A549 (cell line): ENCODE results near the gene LRRC1. TPM values are rescaled to one million over a fixed set of nuclear protein-coding genes. Genes with fewer than 3 reads are reported as not detected.

Experiments
- ATAC-seq, 2 experiments: fragments of 200-7000 bp in 1 of 2; fragments of >200 bp in 1 of 2; cut with Nextera tagmentation in 1 of 2; cut with Tn5 transposase in 1 of 2; 3 replicates each; pipeline versions ENCODE4 v1.8.0 to v1.9.1; 2018 to 2020; ENCODE audit warnings: mild to moderate bottlenecking in 1 of 2, moderate library complexity in 1 of 2
- CTCF ChIA-PET: fragments of 300-600 bp; sonication (Branson Sonifier 250); formaldehyde crosslinking; extraction: SDS; loops from one replicate; lab custom pipeline; 2021; ENCODE audit warnings: antibody characterized with exemption, inconsistent platforms; lab: Yijun Ruan, JAX
- POLR2A ChIA-PET: fragments of 350-600 bp; formaldehyde crosslinking; extraction: SDS; loops from one replicate; lab custom pipeline; 2021; ENCODE audit warnings: antibody characterized with exemption, inconsistent platforms; lab: Yijun Ruan, JAX
- DNase-seq, 2 experiments: peaks; one replicate each; pipeline versions ENCODE4 v3.0.0 to v3.0.0-alpha.2; 2011 to 2016; ENCODE audit warnings: low read depth in 1 of 2, low spot score in 1 of 2
- FAIRE-seq: peaks from 2 replicates; lab custom pipeline; 2011; peaks lifted over from hg19 to GRCh38; lab: Jason Lieb, UNC
- H3K27ac ChIP-seq, 2 experiments: fragments of >200 bp; sonication (Bioruptor Twin); formaldehyde crosslinking; 3 replicates each; pipeline ENCODE4 v1.5.1; 2016 to 2017
- H3K4me1 ChIP-seq: fragments of >200 bp; sonication (Bioruptor Twin); formaldehyde crosslinking; 3 replicates; pipeline ENCODE4 v1.6.1; 2016
- H3K4me2 ChIP-seq: fragments of >200 bp; sonication (Bioruptor Twin); formaldehyde crosslinking; 3 replicates; pipeline ENCODE4 v1.6.1; 2016
- H3K4me3 ChIP-seq: fragments of >200 bp; sonication (Bioruptor Twin); formaldehyde crosslinking; 3 replicates; pipeline ENCODE4 v1.5.1; 2016
- H3K9me3 ChIP-seq: fragments of >200 bp; sonication (Bioruptor Twin); formaldehyde crosslinking; 3 replicates; pipeline ENCODE4 v1.6.1; 2016
- BCL3 ChIP-seq: fragments of >200 bp; sonication (Bioruptor Twin); formaldehyde crosslinking; IDR thresholded peaks from 3 replicates; pipeline ENCODE4 v1.6.1; 2016
- CHD2 ChIP-seq: fragments of 150-350 bp; IDR thresholded peaks from 2 replicates; pipeline ENCODE4 v1.6.1; 2014; ENCODE audit warnings: low read length; ENCODE audit not compliant: partially characterized antibody
- CHD4 ChIP-seq: fragments of 200-600 bp; sonication (generic); IDR thresholded peaks from 2 replicates; pipeline ENCODE4 v1.6.1; 2016; ENCODE audit warnings: antibody characterized with exemption, mild to moderate bottlenecking, borderline replicate concordance
- FOSL2 ChIP-seq, 2 experiments: fragments of 450-650 bp in 1 of 2; fragments of >200 bp in 1 of 2; sonication (Bioruptor Twin) in 1 of 2; formaldehyde crosslinking; IDR thresholded peaks; 2 replicates each; pipeline versions ENCODE4 v1.5.0 to v1.6.1; 2016 to 2020; ENCODE audit warnings: mild to moderate bottlenecking in 1 of 2, moderate library complexity in 1 of 2
- GATA3 ChIP-seq: IDR thresholded peaks from 2 replicates; pipeline ENCODE4 v1.6.1; 2012; ENCODE audit warnings: borderline replicate concordance
- HEYL ChIP-seq: fragments of 250-450 bp; sonication (Bioruptor Pico); IDR thresholded peaks from 2 replicates; pipeline ENCODE4 v1.8.0; 2021; ENCODE audit warnings: mild to moderate bottlenecking, moderate library complexity
- JUN ChIP-seq, 2 experiments: fragments of >200 bp; sonication (Bioruptor Twin); formaldehyde crosslinking; IDR thresholded peaks; 2 replicates in 1 of 2; 3 replicates in 1 of 2; pipeline ENCODE4 v1.6.1; 2016 to 2017
- MAX ChIP-seq: IDR thresholded peaks from 2 replicates; pipeline ENCODE4 v1.6.1; 2012
- MYC ChIP-seq: IDR thresholded peaks from 2 replicates; pipeline ENCODE4 v1.6.1; 2012; ENCODE audit warnings: mild to moderate bottlenecking, inconsistent platforms, low read length, improper control_type of control experiment, borderline replicate concordance
- PHF8 ChIP-seq: fragments of 200-600 bp; sonication (generic); IDR thresholded peaks from 2 replicates; pipeline ENCODE4 v1.6.1; 2016; ENCODE audit warnings: low read depth, mild to moderate bottlenecking, antibody characterized with exemption, moderate library complexity, borderline replicate concordance
- POLR2A ChIP-seq: IDR thresholded peaks from 2 replicates; pipeline ENCODE4 v1.6.1; 2012; ENCODE audit warnings: mild to moderate bottlenecking, low read length
- RAD21 ChIP-seq, 2 experiments: fragments of >200 bp in 1 of 2; sonication (Bioruptor Twin) in 1 of 2; formaldehyde crosslinking in 1 of 2; IDR thresholded peaks in 1 of 2; conservative IDR thresholded peaks in 1 of 2; 2 replicates in 1 of 2; 3 replicates in 1 of 2; pipeline ENCODE4 v1.6.1; 2012 to 2018; ENCODE audit warnings: inconsistent platforms in 1 of 2
- SMC3 ChIP-seq: fragments of >200 bp; sonication (Bioruptor Twin); formaldehyde crosslinking; IDR thresholded peaks from 3 replicates; pipeline ENCODE4 v1.6.1; 2018; ENCODE audit warnings: inconsistent platforms
- SREBF2 ChIP-seq: fragments of 450-650 bp; IDR thresholded peaks from 2 replicates; pipeline ENCODE4 v1.6.1; 2014; ENCODE audit warnings: mild to moderate bottlenecking, moderate library complexity
- USF2 ChIP-seq: fragments of 450-650 bp; IDR thresholded peaks from 2 replicates; pipeline ENCODE4 v1.6.1; 2014; ENCODE audit warnings: antibody characterized with exemption
- ZC3H11A ChIP-seq: fragments of 450-650 bp; IDR thresholded peaks from 2 replicates; pipeline ENCODE4 v1.6.1; 2014; ENCODE audit warnings: antibody characterized with exemption, mild to moderate bottlenecking
- WGBS: methylation state at CpG from one replicate; pipeline ENCODE4 v1.1.6; 2017; ENCODE audit errors: missing lambda C conversion rate; 5-methylcytosine and 5-hydroxymethylcytosine counted together
- polyA minus RNA-seq: library from RNA; depleted of rRNA, polyadenylated mRNA; stranded (reverse); fragments of >200 nt; gene quantifications from 2 replicates; pipeline ENCODE4 v1.2.3, GENCODE V29; 2011; rRNA and poly(A)+ RNA removed
- polyA plus RNA-seq, 4 experiments: library from polyadenylated mRNA; depleted of rRNA in 3 of 4; stranded (reverse); fragments of >200 nt; fragmentation: RNase III in 1 of 4; extraction: RNeasy Plus Mini Kit Qiagen cat#74134 plus additional on column Dnase treatment in 1 of 4; gene quantifications; 2 replicates in 3 of 4; 3 replicates in 1 of 4; pipeline ENCODE4 v1.2.3, GENCODE V29; 2011 to 2017
- TF ChIP-seq, protein P1 (sequence below): fragments of >200 bp; sonication (Bioruptor Twin); formaldehyde crosslinking; IDR thresholded peaks from 3 replicates; pipeline ENCODE4 v1.5.1; 2016
- TF ChIP-seq, protein P2 (sequence below): fragments of >200 bp; sonication (Bioruptor Twin); formaldehyde crosslinking; IDR thresholded peaks from 2 replicates; pipeline ENCODE4 v1.6.1; 2016
- TF ChIP-seq, protein P3 (sequence below): IDR thresholded peaks from 2 replicates; pipeline ENCODE4 v1.6.1; 2012; ENCODE audit warnings: low read depth, borderline replicate concordance
- TF ChIP-seq, protein P4 (sequence below): fragments of 200-600 bp; sonication (generic); IDR thresholded peaks from 2 replicates; pipeline ENCODE4 v1.6.1; 2016; ENCODE audit warnings: antibody characterized with exemption, mild to moderate bottlenecking, moderate library complexity

Gene LRRC1
- polyA plus RNA-seq (2011; rRNA removed) = 7.3 and 8.0 TPM in 2 replicates
- 3.5 and 4.3 TPM in 2 replicates for polyA plus RNA-seq (2012; cell fraction: cytosol; rRNA removed)
- polyA plus RNA-seq (2012; cell fraction: nucleus; rRNA removed) = 4.0 and 5.1 TPM in 2 replicates
- 4.8 to 5.3 TPM (median 5.2 TPM) in 3 replicates for polyA plus RNA-seq (2017; fragmentation: RNase III; extraction: RNeasy Plus Mini Kit Qiagen cat#74134 plus additional on column Dnase treatment)
- 4.9 and 5.0 TPM in 2 replicates for polyA minus RNA-seq

DNA sequence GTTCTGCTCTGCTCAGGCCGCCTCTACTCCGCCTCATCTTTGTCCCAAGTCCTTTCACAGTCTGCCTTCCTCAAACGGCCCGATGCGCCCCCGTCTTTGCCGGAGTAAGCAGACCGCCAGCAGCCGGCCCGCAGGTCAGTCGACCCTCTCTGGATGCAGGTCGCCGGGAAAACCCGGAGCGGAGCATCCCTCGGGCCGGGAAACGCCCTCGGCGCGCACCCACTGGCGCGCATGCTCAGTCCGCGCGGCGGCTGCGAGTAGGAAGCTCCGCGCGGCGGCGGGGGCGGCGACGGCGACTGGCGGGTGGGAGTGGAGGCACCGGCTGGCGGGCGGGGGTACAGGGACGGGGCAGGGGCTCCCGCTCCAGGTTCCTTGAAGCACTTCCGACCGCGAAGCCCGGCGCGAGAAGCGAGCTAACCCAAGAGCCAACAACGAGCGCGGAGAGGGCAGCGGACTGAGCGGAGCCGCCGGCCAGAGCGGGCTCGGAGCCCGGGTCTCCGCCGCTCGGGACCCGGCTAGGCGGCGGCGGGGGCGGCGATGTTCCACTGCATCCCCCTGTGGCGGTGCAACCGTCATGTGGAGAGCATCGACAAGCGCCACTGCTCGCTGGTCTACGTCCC is at the start of gene LRRC1:
TSS of gene LRRC1 (plus strand) at position 286 of the 620 bp plus-strand sequence. CDS start at position 538, 252 bp downstream.
- Histone ChIP-seq H3K4me2 (peak within 1 kb of the TSS; percentile 95), H3K4me1 (peaks cover 18% of the 10 kb centered on the region; the same call in 2 of the 3 replicates), H3K4me3 (peak within 1 kb of the TSS; percentile 88), H3K27ac (peak within 1 kb of the TSS; percentile 95 to 97), H3K9me3 (no peaks in the 10 kb centered on the region)
- peak; percentile 78 to 84 for ATAC-seq
- FAIRE-seq = no peak
- ChIA-PET POLR2A (interaction anchor here (0.6 to 3.3 kb wide), 14 partner anchors 11 to 298 kb away, joined by 3 to 33 read pairs (median 4); no protein-coding TSS in a partner anchor), CTCF (interaction anchor here (0.6 to 6.3 kb wide), 7 partner anchors 9 to 636 kb away, joined by 3 to 50 read pairs (median 4); no protein-coding TSS in a partner anchor)
- TF ChIP-seq SMC3 = no peak
- TF ChIP-seq, protein P1, sequence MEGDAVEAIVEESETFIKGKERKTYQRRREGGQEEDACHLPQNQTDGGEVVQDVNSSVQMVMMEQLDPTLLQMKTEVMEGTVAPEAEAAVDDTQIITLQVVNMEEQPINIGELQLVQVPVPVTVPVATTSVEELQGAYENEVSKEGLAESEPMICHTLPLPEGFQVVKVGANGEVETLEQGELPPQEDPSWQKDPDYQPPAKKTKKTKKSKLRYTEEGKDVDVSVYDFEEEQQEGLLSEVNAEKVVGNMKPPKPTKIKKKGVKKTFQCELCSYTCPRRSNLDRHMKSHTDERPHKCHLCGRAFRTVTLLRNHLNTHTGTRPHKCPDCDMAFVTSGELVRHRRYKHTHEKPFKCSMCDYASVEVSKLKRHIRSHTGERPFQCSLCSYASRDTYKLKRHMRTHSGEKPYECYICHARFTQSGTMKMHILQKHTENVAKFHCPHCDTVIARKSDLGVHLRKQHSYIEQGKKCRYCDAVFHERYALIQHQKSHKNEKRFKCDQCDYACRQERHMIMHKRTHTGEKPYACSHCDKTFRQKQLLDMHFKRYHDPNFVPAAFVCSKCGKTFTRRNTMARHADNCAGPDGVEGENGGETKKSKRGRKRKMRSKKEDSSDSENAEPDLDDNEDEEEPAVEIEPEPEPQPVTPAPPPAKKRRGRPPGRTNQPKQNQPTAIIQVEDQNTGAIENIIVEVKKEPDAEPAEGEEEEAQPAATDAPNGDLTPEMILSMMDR = no peak
- no peak for TF ChIP-seq ZC3H11A
- TF ChIP-seq FOSL2 (IDR thresholded peaks at IDR 0.05) = no peak
- no peak for TF ChIP-seq FOSL2 (CRISPR knock-in tag; IDR thresholded peaks at IDR 0.05)
- TF ChIP-seq SREBF2 = no peak
- TF ChIP-seq BCL3 = peak; percentile 60; the same call in 1 of the 3 replicates
- TF ChIP-seq, protein P2, sequence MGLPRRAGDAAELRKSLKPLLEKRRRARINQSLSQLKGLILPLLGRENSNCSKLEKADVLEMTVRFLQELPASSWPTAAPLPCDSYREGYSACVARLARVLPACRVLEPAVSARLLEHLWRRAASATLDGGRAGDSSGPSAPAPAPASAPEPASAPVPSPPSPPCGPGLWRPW = no peak
- TF ChIP-seq RAD21 (conservative IDR thresholded peaks at IDR 0.05 in 1 of 2, IDR thresholded peaks at IDR 0.05 in 1 of 2) = no peak
- no peak for TF ChIP-seq HEYL (CRISPR knock-in tag)
- no peak for TF ChIP-seq GATA3
- peak; percentile 63 for TF ChIP-seq POLR2A
- no peak for TF ChIP-seq CHD2
- peak; percentile 61; the same call in 1 of the 2 replicates for TF ChIP-seq MAX
- TF ChIP-seq MYC = no peak
- TF ChIP-seq USF2 = no peak
- TF ChIP-seq JUN (IDR thresholded peaks at IDR 0.05) = peak in 1 of 2 experiments; percentile 71; a peak in 2 of 5 replicates
- TF ChIP-seq PHF8 = peak; percentile 64; the same call in 1 of the 2 replicates
- TF ChIP-seq, protein P3, sequence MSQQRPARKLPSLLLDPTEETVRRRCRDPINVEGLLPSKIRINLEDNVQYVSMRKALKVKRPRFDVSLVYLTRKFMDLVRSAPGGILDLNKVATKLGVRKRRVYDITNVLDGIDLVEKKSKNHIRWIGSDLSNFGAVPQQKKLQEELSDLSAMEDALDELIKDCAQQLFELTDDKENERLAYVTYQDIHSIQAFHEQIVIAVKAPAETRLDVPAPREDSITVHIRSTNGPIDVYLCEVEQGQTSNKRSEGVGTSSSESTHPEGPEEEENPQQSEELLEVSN = peak; percentile 69; the same call in 1 of the 2 replicates
- TF ChIP-seq CHD4 = no peak
- TF ChIP-seq, protein P4, sequence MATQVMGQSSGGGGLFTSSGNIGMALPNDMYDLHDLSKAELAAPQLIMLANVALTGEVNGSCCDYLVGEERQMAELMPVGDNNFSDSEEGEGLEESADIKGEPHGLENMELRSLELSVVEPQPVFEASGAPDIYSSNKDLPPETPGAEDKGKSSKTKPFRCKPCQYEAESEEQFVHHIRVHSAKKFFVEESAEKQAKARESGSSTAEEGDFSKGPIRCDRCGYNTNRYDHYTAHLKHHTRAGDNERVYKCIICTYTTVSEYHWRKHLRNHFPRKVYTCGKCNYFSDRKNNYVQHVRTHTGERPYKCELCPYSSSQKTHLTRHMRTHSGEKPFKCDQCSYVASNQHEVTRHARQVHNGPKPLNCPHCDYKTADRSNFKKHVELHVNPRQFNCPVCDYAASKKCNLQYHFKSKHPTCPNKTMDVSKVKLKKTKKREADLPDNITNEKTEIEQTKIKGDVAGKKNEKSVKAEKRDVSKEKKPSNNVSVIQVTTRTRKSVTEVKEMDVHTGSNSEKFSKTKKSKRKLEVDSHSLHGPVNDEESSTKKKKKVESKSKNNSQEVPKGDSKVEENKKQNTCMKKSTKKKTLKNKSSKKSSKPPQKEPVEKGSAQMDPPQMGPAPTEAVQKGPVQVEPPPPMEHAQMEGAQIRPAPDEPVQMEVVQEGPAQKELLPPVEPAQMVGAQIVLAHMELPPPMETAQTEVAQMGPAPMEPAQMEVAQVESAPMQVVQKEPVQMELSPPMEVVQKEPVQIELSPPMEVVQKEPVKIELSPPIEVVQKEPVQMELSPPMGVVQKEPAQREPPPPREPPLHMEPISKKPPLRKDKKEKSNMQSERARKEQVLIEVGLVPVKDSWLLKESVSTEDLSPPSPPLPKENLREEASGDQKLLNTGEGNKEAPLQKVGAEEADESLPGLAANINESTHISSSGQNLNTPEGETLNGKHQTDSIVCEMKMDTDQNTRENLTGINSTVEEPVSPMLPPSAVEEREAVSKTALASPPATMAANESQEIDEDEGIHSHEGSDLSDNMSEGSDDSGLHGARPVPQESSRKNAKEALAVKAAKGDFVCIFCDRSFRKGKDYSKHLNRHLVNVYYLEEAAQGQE = no peak
- WGBS = 0% methylated on average over 19 of the region's 75 CpGs
- DNase-seq = peak; percentile 74 to 87
